IMR-90 (cell line): ENCODE results near the gene KRT83. TPM values are rescaled to one million over a fixed set of nuclear protein-coding genes. Genes with fewer than 3 reads are reported as not detected.

Experiments
- ATAC-seq: fragments of 200-7000 bp; cut with Tn5 transposase; 2 replicates; pipeline ENCODE4 v1.9.1; 2020; ENCODE audit warnings: low read depth, mild to moderate bottlenecking, moderate library complexity
- BruUV-seq: library from RNA; stranded (reverse); fragments of 400-500 nt; replicated peaks from 2 replicates; lab custom pipeline; 2021; lab: Mats Ljungman, UMichigan
- CTCF ChIA-PET: fragments of 300-600 bp; formaldehyde crosslinking; extraction: SDS; loops from one replicate; lab custom pipeline; 2021; ENCODE audit warnings: antibody characterized with exemption; lab: Yijun Ruan, JAX
- POLR2A ChIA-PET: fragments of 300-600 bp; sonication (Branson Sonifier 250); formaldehyde crosslinking; loops from one replicate; lab custom pipeline; 2022; ENCODE audit warnings: antibody characterized with exemption; ENCODE audit not compliant: unreplicated experiment; lab: Charles Lee
- DNase-seq: peaks from one replicate; pipeline ENCODE4 v3.0.0; 2013
- H2AFZ ChIP-seq: replicated peaks from 2 replicates; pipeline ENCODE3; 2013; ENCODE audit warnings: low read length, mild to moderate bottlenecking; ENCODE audit not compliant: poor library complexity
- H2AK5ac ChIP-seq: 2 replicates; pipeline ENCODE4 v1.6.1; 2013; ENCODE audit warnings: low read depth, low read length, inconsistent platforms
- H2AK9ac ChIP-seq: replicated peaks from 2 replicates; pipeline ENCODE3; 2013; ENCODE audit warnings: mild to moderate bottlenecking, low read depth, low read length, moderate library complexity; ENCODE audit not compliant: poor library complexity
- H2BK120ac ChIP-seq: 2 replicates; pipeline ENCODE4 v1.6.1; 2013; ENCODE audit warnings: low read depth, low read length, inconsistent platforms
- H2BK15ac ChIP-seq: 3 replicates; pipeline ENCODE4 v1.6.1; 2013; ENCODE audit warnings: low read depth, low read length, inconsistent platforms
- H2BK20ac ChIP-seq: 2 replicates; pipeline ENCODE4 v1.6.1; 2013; ENCODE audit warnings: low read depth, mild to moderate bottlenecking, inconsistent platforms, low read length, moderate library complexity
- H2BK5ac ChIP-seq: 2 replicates; pipeline ENCODE4 v1.6.1; 2013; ENCODE audit warnings: mild to moderate bottlenecking, low read depth, low read length, inconsistent platforms; ENCODE audit not compliant: poor library complexity, severe bottlenecking
- H3K14ac ChIP-seq: replicated peaks from 2 replicates; pipeline ENCODE4 v1.6.1; 2013; ENCODE audit warnings: low read depth, low read length, inconsistent platforms
- H3K18ac ChIP-seq: 2 replicates; pipeline ENCODE4 v1.6.1; 2013; ENCODE audit warnings: low read depth, low read length, control low read depth
- H3K23ac ChIP-seq: 2 replicates; pipeline ENCODE4 v1.6.1; 2013; ENCODE audit warnings: low read depth, low read length, inconsistent platforms
- H3K27ac ChIP-seq: 2 replicates; pipeline ENCODE4 v1.5.1; 2013; ENCODE audit warnings: mild to moderate bottlenecking, control low read depth, low read length; ENCODE audit not compliant: insufficient read depth
- H3K27me3 ChIP-seq: 2 replicates; pipeline ENCODE4 v1.6.1; 2013; ENCODE audit warnings: low read length; ENCODE audit not compliant: control insufficient read depth, insufficient read depth
- H3K36me3 ChIP-seq: 2 replicates; pipeline ENCODE4 v1.6.1; 2013; ENCODE audit warnings: low read length, mixed read lengths; ENCODE audit not compliant: control insufficient read depth, insufficient read depth
- H3K4ac ChIP-seq: 2 replicates; pipeline ENCODE4 v1.6.1; 2013; ENCODE audit warnings: low read depth, low read length, inconsistent platforms
- H3K4me1 ChIP-seq: 2 replicates; pipeline ENCODE4 v1.6.1; 2013; ENCODE audit warnings: low read length, mixed read lengths; ENCODE audit not compliant: control insufficient read depth, insufficient read depth
- H3K4me2 ChIP-seq: 2 replicates; pipeline ENCODE4 v1.6.1; 2013; ENCODE audit warnings: low read depth, mild to moderate bottlenecking, control low read depth, low read length, moderate library complexity
- H3K4me3 ChIP-seq: 2 replicates; pipeline ENCODE4 v1.5.1; 2013; ENCODE audit warnings: low read depth, mild to moderate bottlenecking, control low read depth, low read length, moderate library complexity; ENCODE audit not compliant: insufficient read depth
- H3K56ac ChIP-seq: 2 replicates; pipeline ENCODE4 v1.6.1; 2013; ENCODE audit warnings: low read length, inconsistent platforms; ENCODE audit not compliant: insufficient read depth; ENCODE audit errors: extremely low read depth
- H3K79me1 ChIP-seq, 2 experiments: 2 replicates each; pipeline ENCODE4 v1.6.1; 2013; ENCODE audit warnings: low read length in 2 of 2, inconsistent platforms in 1 of 2, low read depth in 1 of 2
- H3K9ac ChIP-seq: 2 replicates; pipeline ENCODE4 v1.6.1; 2013; ENCODE audit warnings: low read depth, low read length, control low read depth
- H3K9me1 ChIP-seq: 2 replicates; pipeline ENCODE4 v1.6.1; 2013; ENCODE audit warnings: low read length, inconsistent platforms; ENCODE audit not compliant: insufficient read depth
- H3K9me3 ChIP-seq: 2 replicates; pipeline ENCODE4 v1.6.1; 2013; ENCODE audit warnings: low read length; ENCODE audit not compliant: control insufficient read depth, insufficient read depth
- H4K20me1 ChIP-seq: 2 replicates; pipeline ENCODE4 v1.6.1; 2013; ENCODE audit warnings: low read length, inconsistent platforms; ENCODE audit not compliant: insufficient read depth
- H4K5ac ChIP-seq: 2 replicates; pipeline ENCODE4 v1.6.1; 2013; ENCODE audit warnings: mild to moderate bottlenecking, low read depth, low read length, control low read depth
- H4K8ac ChIP-seq, 2 experiments: 2 replicates each; pipeline ENCODE4 v1.6.1; 2013; ENCODE audit warnings: low read depth in 2 of 2, low read length in 2 of 2, control low read depth in 1 of 2, inconsistent platforms in 1 of 2
- H4K91ac ChIP-seq: 2 replicates; pipeline ENCODE4 v1.6.1; 2013; ENCODE audit warnings: low read depth, low read length, inconsistent platforms; ENCODE audit not compliant: insufficient read depth
- BHLHE40 ChIP-seq: fragments of 150-350 bp; IDR thresholded peaks from 2 replicates; pipeline ENCODE4 v1.6.1; 2016; ENCODE audit warnings: mild to moderate bottlenecking, low read depth, low read length
- CEBPB ChIP-seq: IDR thresholded peaks from 2 replicates; pipeline ENCODE4 v1.6.1; 2012; ENCODE audit warnings: low read depth, low read length, improper control_type of control experiment
- CHD1 ChIP-seq: IDR thresholded peaks from 2 replicates; pipeline ENCODE4 v1.6.1; 2012; ENCODE audit warnings: low read depth, low read length, improper control_type of control experiment
- CTCF ChIP-seq: conservative IDR thresholded peaks from 2 replicates; pipeline ENCODE4 v1.5.1; 2012; ENCODE audit warnings: mild to moderate bottlenecking, low read depth, low read length, improper control_type of control experiment
- FOS ChIP-seq: fragments of 150-350 bp; IDR thresholded peaks from 2 replicates; pipeline ENCODE4 v1.6.1; 2016; ENCODE audit warnings: low read depth, low read length
- MAFK ChIP-seq: IDR thresholded peaks from 2 replicates; pipeline ENCODE4 v1.6.1; 2012; ENCODE audit warnings: low read depth, low read length, improper control_type of control experiment
- MAZ ChIP-seq: IDR thresholded peaks from 2 replicates; pipeline ENCODE4 v1.6.1; 2012; ENCODE audit warnings: low read depth, mild to moderate bottlenecking, low read length, improper control_type of control experiment, moderate library complexity, borderline replicate concordance
- MXI1 ChIP-seq: IDR thresholded peaks from 2 replicates; pipeline ENCODE4 v1.6.1; 2012; ENCODE audit warnings: low read depth, mild to moderate bottlenecking, low read length, moderate library complexity, borderline replicate concordance
- NFE2L2 ChIP-seq: fragments of 150-350 bp; IDR thresholded peaks from 2 replicates; pipeline ENCODE4 v1.6.1; 2016; ENCODE audit warnings: low read depth, mild to moderate bottlenecking, low read length
- POLR2A ChIP-seq: IDR thresholded peaks from 2 replicates; pipeline ENCODE4 v1.6.1; 2012; ENCODE audit warnings: mild to moderate bottlenecking, low read depth, low read length
- RAD21 ChIP-seq: IDR thresholded peaks from 2 replicates; pipeline ENCODE4 v1.6.1; 2012; ENCODE audit warnings: low read length, improper control_type of control experiment
- RCOR1 ChIP-seq: IDR thresholded peaks from 2 replicates; pipeline ENCODE4 v1.6.1; 2012; ENCODE audit warnings: mild to moderate bottlenecking, low read length, improper control_type of control experiment; ENCODE audit not compliant: insufficient replicate concordance
- RFX5 ChIP-seq: IDR thresholded peaks from 2 replicates; pipeline ENCODE4 v1.8.0; 2012; ENCODE audit warnings: low read depth, mild to moderate bottlenecking, low read length, moderate library complexity
- SMC3 ChIP-seq: fragments of 150-350 bp; IDR thresholded peaks from 2 replicates; pipeline ENCODE4 v1.6.1; 2016; ENCODE audit warnings: low read depth, mild to moderate bottlenecking, antibody characterized with exemption, low read length, moderate library complexity
- USF2 ChIP-seq: fragments of 150-350 bp; IDR thresholded peaks from 2 replicates; pipeline ENCODE4 v1.6.1; 2017; ENCODE audit warnings: mild to moderate bottlenecking, antibody characterized with exemption, low read length, low read depth
- WGBS, 2 experiments: methylation state at CpG; one replicate each; pipeline versions ENCODE4 v1.1.5 to v1.1.7; 2013; ENCODE audit warnings: missing lambda C conversion rate in 2 of 2; ENCODE audit not compliant: insufficient read length in 1 of 2; ENCODE audit errors: extremely low coverage in 2 of 2; 5-methylcytosine and 5-hydroxymethylcytosine counted together
- dilution Hi-C: fragments of 300-500 bp; cut with HindIII; formaldehyde crosslinking; loops from one replicate; pipeline ENCODE4 v1.14.3; 2018; ENCODE audit warnings: low sequenced_read_pairs; ENCODE audit not compliant: unreplicated experiment
- in situ Hi-C: fragments of 300-500 bp; cut with MboI; formaldehyde crosslinking; loops from 3 replicates; pipeline ENCODE4 v1.14.3; 2019; ENCODE audit warnings: low sequenced_read_pairs, inconsistent platforms, mixed read lengths
- intact Hi-C: fragments of 100-400 bp; cut with micrococcal nuclease; formaldehyde crosslinking; loops from 2 replicates; pipeline ENCODE4 v1.10.0; 2022
- polyA plus RNA-seq, 3 experiments: library from polyadenylated mRNA; depleted of rRNA; stranded (reverse); fragments of >200 nt; gene quantifications; 2 replicates each; pipeline ENCODE4 v1.2.3, GENCODE V29; 2012; ENCODE audit warnings: low replicate concordance in 1 of 3
- total RNA-seq: library from RNA; depleted of rRNA; stranded (reverse); fragments of >200 nt; gene quantifications from 2 replicates; pipeline ENCODE4 v1.2.3, GENCODE V29; 2012
- TF ChIP-seq, protein P1 (sequence below): fragments of 150-350 bp; IDR thresholded peaks from 2 replicates; pipeline ENCODE4 v1.6.1; 2016; ENCODE audit warnings: low read depth, mild to moderate bottlenecking, low read length, moderate library complexity, borderline replicate concordance

Gene KRT83
- total and polyA plus RNA-seq, 2 of the 4 experiments (the other 2 are of a cell fraction) = not detected

GRCh38 chr12:52316701-52317100 is 4.5 kb downstream of the KRT83 start:
- ChIA-PET CTCF (interaction anchor here (1.3 kb wide), 1 partner anchor 11 kb away, joined by 4 read pairs; no protein-coding TSS in a partner anchor), POLR2A (no interaction called here)
- Histone ChIP-seq H3K56ac (no peak overlapping the region), H3K9me3 (no peaks in the 10 kb centered on the region), H2BK20ac (no peak overlapping the region), H3K4me2 (no peak overlapping the region), H4K8ac (no peak overlapping the region), H3K4me3 (no peak overlapping the region), H3K36me3 (no peaks in the 10 kb centered on the region), H2AK9ac (no peak overlapping the region), H4K91ac (no peak overlapping the region), H2BK15ac (no peak overlapping the region), H3K27me3 (peaks cover 79% of the 10 kb centered on the region), H2BK120ac (no peak overlapping the region), H3K18ac (no peak overlapping the region), H3K4me1 (no peaks in the 10 kb centered on the region), H2AFZ (no peak overlapping the region), H3K9ac (no peak overlapping the region), H4K20me1 (no peaks in the 10 kb centered on the region), H4K5ac (no peak overlapping the region), H2BK5ac (no peak overlapping the region), H2AK5ac (no peak overlapping the region), H3K14ac (no peak overlapping the region), H3K4ac (no peak overlapping the region), H3K27ac (no peak overlapping the region), H3K79me1 (no peaks in the 10 kb centered on the region), H3K23ac (no peak overlapping the region), H3K9me1 (no peaks in the 10 kb centered on the region; the same call in 1 of the 2 replicates)
- WGBS, 2 experiments = 80% methylated on average over 1 of the region's 11 CpGs; no CpG with 5 or more reads in 1 of the 2 experiments
- ATAC-seq (no peak), DNase-seq (no peak)
- in situ Hi-C loops = no loop called here
- dilution Hi-C loops = no loop called here
- intact Hi-C loops = no loop called here
- TF ChIP-seq RAD21 (no peak), RFX5 (no peak), CHD1 (no peak), MAZ (no peak), RCOR1 (no peak), BHLHE40 (no peak), MXI1 (no peak), MAFK (no peak), CEBPB (no peak), NFE2L2 (no peak), USF2 (no peak), POLR2A (no peak), FOS (no peak), SMC3 (no peak), CTCF (no peak)
- TF ChIP-seq, protein P1, sequence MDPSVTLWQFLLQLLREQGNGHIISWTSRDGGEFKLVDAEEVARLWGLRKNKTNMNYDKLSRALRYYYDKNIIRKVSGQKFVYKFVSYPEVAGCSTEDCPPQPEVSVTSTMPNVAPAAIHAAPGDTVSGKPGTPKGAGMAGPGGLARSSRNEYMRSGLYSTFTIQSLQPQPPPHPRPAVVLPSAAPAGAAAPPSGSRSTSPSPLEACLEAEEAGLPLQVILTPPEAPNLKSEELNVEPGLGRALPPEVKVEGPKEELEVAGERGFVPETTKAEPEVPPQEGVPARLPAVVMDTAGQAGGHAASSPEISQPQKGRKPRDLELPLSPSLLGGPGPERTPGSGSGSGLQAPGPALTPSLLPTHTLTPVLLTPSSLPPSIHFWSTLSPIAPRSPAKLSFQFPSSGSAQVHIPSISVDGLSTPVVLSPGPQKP = no peak
- no TSS peak for BruUV-seq
